ENCODE data around the gene ANKRD13C.

- TF ChIP-seq, protein P1, sequence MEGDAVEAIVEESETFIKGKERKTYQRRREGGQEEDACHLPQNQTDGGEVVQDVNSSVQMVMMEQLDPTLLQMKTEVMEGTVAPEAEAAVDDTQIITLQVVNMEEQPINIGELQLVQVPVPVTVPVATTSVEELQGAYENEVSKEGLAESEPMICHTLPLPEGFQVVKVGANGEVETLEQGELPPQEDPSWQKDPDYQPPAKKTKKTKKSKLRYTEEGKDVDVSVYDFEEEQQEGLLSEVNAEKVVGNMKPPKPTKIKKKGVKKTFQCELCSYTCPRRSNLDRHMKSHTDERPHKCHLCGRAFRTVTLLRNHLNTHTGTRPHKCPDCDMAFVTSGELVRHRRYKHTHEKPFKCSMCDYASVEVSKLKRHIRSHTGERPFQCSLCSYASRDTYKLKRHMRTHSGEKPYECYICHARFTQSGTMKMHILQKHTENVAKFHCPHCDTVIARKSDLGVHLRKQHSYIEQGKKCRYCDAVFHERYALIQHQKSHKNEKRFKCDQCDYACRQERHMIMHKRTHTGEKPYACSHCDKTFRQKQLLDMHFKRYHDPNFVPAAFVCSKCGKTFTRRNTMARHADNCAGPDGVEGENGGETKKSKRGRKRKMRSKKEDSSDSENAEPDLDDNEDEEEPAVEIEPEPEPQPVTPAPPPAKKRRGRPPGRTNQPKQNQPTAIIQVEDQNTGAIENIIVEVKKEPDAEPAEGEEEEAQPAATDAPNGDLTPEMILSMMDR (conservative IDR thresholded peaks at IDR 0.05; ENCODE audit: low read depth, low read length) = no peak
- TF ChIP-seq EZH2 (IDR thresholded peaks at IDR 0.05; ENCODE audit: borderline replicate concordance, low read depth, low read length, poor library complexity, severe bottlenecking) = no peak
Observed at GRCh38 chr1:70383483-70383882, 29.0 kb upstream of the ANKRD13C start.

Data from A673 (cell line).